Prostate gland (tissue), 2 donors: ENCODE measurements around the gene GLRA3.

ENCODE experiments used
- POLR2A ChIP-seq: fragments of 450-650 bp; IDR thresholded peaks from one replicate; pipeline ENCODE4 v1.6.1; 2016; ENCODE audit warnings: antibody characterized with exemption, mild to moderate bottlenecking
- POLR2AphosphoS5 ChIP-seq: sonication (generic); formaldehyde crosslinking; IDR thresholded peaks from one replicate; pipeline ENCODE4 v1.6.1; 2017; ENCODE audit warnings: antibody characterized with exemption
- TF ChIP-seq, protein P1 (sequence below), 4 experiments: fragments of 200-600 bp in 2 of 4; fragments of 450-650 bp in 2 of 4; sonication (generic) in 2 of 4; IDR thresholded peaks; 1 replicate in 3 of 4; 2 replicates in 1 of 4; pipeline ENCODE4 v1.5.1; 2016 to 2019; ENCODE audit warnings: antibody characterized with exemption in 4 of 4, mild to moderate bottlenecking in 2 of 4, moderate library complexity in 2 of 4

DNA sequence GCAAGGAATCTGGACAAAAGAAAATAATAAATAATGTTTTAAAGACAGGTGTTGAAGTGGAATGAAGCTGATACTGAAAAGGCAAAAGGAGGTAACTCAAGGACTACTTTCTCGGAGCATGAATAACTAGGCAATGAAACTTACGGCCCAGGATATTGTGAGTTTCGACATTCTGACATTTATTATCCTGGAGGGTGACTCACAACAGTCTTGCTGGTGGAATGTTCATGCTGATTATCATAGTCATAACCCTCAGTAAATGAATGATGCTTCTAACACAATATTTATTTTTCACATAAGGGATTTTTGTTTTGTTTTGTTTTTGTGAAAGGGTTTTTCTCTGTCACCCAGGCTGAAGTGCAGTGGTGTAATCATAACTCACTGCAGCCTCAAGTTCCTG is 159.8 kb downstream of the GLRA3 start:
- TF ChIP-seq, protein P1, sequence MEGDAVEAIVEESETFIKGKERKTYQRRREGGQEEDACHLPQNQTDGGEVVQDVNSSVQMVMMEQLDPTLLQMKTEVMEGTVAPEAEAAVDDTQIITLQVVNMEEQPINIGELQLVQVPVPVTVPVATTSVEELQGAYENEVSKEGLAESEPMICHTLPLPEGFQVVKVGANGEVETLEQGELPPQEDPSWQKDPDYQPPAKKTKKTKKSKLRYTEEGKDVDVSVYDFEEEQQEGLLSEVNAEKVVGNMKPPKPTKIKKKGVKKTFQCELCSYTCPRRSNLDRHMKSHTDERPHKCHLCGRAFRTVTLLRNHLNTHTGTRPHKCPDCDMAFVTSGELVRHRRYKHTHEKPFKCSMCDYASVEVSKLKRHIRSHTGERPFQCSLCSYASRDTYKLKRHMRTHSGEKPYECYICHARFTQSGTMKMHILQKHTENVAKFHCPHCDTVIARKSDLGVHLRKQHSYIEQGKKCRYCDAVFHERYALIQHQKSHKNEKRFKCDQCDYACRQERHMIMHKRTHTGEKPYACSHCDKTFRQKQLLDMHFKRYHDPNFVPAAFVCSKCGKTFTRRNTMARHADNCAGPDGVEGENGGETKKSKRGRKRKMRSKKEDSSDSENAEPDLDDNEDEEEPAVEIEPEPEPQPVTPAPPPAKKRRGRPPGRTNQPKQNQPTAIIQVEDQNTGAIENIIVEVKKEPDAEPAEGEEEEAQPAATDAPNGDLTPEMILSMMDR (IDR thresholded peaks at IDR 0.05) = no peak
- TF ChIP-seq POLR2AphosphoS5 (no peak), POLR2A (no peak)
